ENCODE data around the gene GRIN1.
"Not testable (repeated sequence)": the region's sequence is repeated elsewhere in the genome, so short reads cannot be mapped to it uniquely, and the experiment has no call there.

Gene GRIN1

DNA sequence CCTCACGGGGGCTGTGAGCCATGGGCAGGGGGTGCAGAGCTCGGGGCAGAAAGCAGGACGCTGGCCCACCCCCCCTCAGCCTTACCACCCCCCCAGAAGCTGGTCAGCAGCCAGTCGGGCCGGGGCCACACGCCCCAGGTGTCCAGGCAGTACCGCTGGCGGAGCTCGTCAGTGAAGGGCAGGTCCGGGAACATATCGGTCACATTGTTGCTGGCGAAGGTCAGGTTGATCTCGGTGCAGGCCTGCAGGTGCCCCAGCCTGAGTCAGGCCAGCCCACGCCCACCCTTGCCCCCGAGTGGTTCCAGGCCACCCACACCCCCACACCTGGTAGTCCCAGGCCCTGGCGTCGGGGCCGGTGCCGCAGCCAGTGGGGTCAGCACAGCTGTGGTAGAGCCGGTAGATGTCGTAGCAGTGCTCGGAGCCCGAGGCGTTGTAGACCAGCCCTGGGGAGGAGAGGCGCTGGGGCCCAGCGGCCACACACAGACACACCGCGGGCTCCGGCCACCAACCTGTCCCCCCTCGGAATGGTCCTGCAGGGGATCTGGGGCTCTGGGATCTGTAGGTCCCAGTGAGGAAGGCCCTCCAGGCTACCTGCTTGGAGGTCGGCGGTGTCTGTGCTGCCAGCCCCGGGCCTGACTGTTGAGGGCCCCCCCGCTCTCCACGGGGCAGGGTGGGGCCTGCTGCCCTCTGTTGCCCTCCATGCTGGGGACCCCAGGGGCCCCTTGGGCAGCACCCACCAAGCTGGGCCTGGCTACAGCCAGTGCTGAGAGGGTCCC lies 27.0 kb upstream of the GRIN1 start:
- no peak for DNase-seq

DNA sequence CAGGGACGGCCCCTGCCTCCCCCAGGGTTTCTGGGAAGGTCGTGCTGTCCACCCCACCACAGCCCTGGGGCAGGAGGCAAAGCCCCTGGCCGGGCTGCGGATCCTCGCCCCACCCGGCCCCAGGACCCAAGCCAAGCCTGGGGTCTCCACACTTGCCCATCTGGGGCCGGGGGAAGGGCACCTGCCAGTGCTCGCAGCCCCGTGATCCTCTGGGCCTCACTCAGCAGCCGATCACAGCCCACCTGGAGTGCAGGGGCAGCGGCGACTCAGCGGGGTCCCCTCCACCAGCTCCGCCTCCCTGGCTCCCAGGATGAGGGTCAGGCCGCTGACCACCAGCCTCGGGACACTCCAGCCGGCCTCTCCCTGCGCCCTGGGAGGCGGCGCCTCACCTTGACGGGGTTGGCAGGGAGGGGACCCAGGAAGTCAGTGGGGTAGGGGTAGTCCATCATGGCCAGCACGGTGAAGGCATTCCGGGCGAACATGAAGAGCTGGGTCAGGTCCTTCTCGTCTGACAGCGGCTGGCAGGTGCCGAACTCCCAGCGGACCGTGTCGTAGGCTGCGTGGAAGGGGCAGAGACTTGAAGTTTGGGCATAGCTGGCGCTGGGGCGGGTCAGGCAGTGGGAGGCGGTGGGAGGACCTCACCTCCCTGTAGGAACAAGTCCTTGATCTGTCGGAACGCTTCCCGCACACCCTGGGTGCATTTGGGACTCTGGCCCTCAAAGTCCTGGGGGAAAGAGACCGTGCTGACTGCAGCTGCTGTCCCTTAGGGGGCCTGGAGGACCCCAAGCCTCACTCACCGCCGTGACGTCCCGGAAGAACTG lies 26.2 kb upstream of the GRIN1 start:
- no peak for DNase-seq

DNA sequence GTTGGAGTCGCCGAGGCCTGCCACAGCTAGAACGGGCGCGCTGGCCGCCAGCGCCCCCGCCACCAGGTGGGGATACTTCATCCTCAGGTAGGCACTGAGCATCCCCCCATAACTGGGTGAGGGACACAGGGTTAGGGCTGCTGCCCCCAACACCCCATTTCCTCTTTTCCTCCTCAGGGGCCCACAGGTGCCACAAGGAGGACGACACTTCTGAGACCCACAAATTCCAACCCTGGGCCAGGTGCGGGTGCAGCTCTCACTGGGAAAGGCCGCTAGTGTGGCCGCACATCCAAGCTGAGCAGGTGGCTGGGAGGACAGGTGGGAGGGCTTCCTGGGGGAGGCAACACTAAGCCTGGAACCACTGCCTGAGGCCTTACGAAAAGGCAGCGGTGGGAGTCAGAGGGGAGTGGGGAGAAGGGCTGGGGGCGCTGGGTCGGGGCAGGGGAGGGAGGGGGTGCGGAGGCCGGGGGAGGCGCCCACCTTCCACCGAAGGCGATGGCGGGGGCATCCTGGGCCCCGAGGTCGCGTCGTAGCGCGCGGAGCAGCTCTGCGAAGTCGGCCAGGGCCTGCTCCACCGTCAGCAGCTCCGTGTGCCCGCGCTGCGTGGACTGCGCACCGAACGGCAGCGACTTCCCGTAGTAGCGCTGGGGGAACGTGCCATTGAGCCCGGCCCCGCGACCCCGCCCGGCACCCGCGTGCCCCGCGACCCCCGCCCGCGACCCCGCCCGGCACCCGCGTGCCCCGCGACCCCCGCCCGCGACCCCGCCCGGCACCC lies 25.4 kb upstream of the GRIN1 start:
- DNase-seq = peak; percentile 69

DNA sequence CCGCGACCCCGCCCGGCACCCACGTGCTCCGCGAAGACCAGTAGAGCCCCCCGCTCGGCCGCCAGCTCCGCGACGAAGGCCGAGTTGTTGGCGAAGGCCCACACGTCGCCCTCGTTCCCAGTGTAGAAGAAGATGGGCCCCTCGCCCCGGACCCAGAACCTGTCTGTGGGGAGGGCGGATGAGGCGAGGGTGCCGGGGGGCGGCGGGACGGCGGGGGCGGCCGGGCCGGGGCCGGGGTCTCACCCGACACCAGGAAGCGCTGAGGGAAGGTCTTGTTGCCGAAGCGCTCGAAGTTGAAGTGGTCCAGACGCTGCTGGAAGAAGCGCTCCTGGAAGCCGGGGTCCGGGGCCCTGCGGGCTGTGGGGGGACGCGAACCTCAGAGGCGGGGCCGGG lies 24.7 kb upstream of the GRIN1 start:
- DNase-seq = no peak

DNA sequence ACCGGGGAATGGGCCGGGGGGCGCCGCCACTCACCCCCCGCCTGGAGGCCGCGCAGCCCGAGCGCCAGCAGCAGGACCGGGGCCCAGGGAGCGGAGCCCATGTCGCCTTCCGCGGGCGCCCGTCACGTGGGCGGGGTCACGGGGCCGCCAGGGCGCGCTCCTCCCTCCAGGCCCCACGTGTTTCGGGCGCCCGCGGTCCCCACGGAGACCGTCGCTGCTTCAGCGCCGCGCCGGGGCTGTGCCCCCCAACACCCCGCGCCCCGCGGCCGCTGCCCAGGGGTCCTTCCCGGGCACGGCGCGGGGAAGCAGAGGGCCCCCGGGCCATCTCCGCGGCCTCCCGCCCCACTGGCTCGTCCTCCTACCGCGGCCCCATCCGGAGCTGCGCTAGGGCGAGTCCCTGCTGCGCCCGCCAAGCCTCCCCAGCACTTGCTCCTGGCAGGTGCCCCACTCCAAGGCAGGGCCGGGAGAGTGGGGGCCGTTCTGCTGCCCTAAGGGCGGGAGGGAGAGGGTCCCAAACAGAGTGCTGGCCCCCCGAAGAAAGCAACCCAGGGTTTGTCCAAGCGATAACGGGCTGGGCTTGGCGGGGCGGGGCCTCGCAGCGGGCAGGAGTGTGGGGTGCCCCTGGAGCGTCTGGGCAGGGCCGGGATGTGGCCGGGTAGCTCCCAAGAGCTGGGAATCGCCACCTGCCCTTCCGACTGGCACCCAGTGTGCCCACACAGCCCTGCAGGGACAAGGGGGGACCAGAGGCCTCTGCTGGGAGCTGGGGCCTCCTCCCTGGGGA lies 24.2 kb upstream of the GRIN1 start, which contains the start of gene DPP7:
Gene DPP7 (minus strand): TSS at position 121 of the 781 bp plus-strand sequence. CDS start 20 bp downstream, at position 101.
- peak; percentile 87 for DNase-seq

DNA sequence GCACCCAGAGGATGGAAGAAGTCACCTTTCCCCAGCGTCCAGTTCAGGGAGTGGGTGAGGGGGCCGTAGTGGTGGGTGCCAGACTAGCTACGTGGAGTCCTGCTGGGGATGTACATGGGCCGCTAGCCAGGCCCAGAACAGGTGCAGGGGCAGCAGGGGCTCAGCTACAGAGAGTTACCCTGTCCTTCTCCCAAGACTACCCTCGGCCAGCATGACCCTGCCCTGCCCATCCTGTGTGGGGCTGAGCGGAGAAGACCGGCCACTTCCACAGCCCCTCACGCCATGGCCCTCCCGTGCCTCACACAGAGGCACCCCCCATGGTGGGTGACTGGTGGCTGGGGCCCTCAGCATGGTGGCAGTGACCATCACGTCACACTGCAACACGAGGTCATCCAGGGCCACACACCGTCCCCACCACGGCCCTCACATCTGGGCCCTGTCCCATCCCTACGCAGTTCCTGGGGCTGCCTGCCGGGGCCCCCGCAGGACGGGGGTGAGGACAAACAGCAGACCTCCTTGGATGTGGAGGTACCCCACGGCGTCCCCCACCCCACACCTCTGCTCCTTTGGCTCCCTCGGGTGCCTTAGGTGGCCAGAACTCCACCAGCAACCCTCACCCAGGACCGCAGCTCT lies 23.4 kb upstream of the GRIN1 start:
- no peak for DNase-seq

DNA sequence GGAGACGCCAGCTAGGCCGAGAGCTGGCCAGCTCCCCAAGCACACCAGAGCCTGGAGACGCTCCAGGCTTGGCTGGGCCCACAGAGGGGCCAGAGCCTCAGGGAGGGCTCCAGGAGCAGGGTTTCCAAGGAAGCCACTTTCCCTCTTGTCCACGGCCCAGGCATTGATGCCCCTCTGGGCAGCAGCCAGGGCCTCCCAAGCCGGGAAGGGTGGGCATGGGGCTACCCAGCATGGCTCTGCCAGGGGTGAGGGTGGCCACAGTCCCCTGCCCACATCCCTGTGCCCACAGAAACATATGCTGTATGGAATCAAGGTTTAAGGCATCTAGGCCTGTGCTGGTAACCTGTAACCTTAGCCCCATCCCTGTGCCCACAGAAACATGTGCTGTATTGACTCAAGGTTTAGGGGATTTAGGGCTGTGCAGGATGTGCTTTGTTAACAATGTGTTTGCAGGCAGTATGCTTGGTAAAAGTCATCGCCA lies 22.9 kb upstream of the GRIN1 start:
- no peak for DNase-seq

DNA sequence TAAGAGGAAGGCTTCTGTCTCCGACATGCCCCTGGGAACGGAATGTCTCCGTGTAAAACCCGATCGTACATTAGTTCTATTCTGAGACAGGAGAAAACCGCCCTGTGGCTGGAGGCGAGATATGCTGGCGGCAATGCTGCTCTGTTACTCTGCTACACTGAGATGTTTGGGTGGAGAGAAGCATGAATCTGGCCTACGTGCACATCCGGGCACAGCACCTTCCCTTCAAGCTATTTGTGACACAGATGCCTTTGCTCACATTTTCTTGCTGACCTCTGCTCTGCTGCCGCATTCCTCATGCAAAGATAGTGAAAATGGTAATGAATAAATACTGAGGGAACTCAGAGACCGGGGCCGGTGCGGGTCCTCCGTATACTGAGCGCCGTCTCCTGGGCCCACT lies 22.2 kb upstream of the GRIN1 start:
- no peak for DNase-seq

DNA sequence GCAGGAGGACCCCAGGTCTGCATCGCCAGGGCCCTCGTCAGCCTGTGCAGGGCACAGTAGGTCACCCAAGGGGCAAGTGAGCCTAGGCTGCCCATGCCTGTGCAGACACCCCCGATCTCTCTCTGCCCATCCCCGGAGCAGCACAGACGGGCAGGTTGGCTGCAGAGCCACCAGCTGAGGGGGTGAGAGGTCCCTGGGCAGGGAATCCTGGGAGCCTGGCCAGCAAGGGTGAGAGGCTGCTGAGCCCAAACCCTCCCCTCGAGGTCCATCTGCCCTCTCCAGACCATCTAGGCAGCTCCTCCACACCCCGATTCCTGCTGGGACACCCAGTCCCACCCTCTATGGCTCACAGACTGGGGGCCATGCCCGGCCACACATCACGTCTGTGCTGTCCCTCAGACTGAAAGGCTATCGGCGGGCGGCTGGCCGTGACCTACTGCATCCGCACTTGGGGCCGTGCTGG lies 21.7 kb upstream of the GRIN1 start:
- DNase-seq = no peak

DNA sequence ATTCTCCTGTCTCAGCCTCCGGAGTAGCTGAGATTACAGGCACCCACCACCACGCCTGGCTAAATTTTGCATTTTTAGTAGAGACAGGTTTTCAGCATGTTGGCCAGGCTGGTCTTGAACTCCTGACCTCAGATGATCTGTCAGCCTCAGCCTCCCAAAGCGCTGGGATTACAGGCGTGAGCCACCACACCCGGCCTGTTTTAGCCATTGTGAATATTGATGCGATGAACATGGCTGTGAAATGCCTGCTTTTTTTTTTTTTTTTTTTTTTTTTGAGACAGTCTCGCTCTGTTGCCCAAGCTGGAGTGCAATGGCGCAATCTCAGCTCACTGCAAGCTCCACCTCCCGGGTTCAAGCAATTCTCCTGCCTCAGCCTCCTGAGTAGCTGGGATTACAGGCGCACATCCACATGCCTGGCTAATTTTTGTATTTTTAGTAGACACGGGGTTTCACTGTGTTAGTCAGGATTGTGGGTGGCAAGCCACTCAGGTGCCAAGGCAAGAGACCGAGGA lies 20.8 kb upstream of the GRIN1 start:
- not testable (repeated sequence) for DNase-seq

DNA sequence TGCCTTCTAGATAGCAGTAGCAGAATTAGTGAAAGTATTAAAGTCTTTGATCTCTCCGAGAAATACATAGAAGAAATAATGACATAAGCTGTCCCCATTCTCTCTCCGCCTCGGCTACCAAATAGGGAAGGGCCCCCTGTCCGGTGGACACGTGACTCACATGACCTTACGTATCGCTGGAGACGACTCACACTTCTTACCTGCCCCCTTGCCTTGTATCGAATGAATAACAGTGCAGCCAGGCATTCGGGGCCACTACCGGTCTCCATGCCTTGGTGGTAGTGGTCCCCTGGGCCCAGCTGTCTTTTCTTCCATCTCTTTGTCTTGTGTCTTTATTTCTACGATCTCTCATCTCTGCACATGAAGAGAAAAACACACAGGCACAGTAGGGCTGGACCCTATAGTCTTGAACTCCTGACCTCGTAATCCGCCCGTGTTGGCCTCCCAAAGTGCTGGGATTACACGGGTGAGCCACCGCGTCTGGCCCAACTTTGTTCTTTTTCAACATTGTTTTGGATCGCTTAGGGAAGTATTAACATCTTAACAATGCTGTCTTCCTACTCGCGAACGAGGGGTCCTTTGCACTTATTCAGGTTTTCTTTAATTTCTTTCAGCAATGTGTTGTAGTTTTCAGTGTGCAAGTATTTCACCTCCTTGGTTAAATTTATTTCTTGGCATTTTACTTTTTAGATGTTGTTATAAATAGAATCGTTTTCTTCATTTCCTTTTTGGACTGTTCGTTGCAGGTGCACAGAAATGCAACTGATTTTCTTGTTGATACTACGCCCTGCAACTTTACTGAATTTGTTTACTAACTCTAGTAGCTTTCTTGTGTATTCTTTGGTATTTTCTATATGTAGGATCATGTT lies 16.8 kb upstream of the GRIN1 start:
- not testable (repeated sequence) for DNase-seq

DNA sequence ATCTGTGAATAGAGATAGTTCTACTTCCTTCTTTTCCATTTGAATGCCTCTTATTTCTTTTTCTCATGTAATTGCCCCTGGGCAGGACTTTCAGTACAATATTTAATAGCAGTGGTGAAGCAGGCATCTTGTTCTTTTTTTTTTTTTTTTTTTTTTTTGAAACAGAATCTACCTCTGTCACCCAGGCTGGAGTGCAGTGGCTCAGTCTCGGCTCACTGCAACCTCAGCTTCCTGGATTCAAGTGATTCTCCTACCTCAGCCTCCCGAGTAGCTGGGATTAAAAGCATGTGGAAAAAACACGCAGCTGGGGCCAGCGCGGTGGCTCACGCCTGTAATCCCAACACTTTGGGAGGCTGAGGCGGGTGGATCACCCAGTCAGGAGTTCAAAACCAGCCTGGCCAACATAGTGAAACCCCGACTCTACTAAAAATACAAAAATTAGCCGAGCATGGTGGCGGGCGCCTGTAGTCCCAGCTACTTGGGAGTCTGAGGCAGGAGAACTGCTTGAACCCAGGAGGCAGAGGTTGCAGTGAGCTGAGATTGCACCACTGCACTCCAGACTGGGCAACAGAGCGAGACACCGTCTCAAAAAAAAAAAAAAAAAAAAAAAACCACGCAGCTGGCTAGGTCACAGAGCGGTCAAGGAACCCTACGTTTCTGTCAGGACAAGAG lies 16.0 kb upstream of the GRIN1 start:
- not testable (repeated sequence) for DNase-seq

DNA sequence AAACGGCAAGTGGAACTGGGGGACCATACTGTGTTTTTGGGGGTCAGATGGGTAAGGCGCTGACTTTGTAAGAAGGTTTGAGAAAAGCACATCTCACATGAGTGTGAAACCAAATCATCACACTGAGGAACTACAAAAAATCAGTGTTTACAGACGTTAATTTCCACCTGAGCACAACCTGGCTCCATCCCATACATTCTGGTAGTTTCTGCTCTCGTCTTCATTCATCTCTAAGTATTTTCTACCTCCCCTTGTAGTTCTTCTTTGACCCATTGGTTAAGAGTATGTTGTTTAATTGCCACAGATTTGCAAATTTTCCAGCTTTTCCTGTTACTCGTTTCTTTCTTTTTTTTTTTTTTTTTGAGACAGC lies 15.5 kb upstream of the GRIN1 start:
- DNase-seq = no peak

DNA sequence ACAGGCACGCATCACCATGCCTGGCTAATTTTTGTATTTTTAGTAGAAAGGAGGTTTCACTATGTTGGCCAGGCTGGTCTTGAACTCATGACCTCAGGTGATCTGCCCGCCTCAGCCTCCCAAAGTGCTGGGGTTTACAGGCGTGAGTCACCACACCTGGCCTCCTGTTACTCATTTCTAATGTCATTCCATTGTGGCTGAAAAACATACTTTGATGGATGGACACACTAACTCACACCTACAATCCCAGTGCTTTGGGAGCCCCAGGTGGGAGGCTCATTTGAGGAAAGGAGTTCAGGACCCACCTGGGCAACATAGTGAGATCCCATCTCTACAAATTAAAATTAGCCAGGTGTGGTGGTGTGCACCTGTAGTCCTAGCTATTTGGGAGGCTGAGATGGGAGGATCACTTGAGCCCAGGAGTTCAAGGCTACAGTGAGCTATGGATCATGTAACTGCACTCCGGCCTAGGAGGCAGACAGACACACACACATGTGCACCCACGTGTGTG lies 14.9 kb upstream of the GRIN1 start:
- DNase-seq = not testable (repeated sequence)

DNA sequence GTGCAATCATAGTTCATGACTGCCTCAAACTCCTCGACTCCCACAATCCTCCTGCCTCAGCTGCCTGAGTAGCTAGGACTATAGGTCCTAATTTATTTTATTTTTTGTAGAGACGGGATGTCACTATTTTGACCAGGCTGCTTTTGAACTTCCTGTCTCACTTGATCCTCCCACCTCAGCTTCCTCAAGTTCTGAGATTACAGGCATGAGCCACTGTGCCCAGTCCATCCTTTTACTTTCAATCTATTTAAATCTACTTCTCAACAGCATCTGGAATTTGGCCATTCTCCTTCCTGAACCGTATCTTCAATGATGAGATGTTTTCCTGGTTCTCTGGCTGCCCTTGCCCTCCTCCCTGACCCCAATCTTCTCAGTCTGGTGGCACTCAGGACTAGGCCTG lies 12.2 kb upstream of the GRIN1 start:
- DNase-seq = no peak

DNA sequence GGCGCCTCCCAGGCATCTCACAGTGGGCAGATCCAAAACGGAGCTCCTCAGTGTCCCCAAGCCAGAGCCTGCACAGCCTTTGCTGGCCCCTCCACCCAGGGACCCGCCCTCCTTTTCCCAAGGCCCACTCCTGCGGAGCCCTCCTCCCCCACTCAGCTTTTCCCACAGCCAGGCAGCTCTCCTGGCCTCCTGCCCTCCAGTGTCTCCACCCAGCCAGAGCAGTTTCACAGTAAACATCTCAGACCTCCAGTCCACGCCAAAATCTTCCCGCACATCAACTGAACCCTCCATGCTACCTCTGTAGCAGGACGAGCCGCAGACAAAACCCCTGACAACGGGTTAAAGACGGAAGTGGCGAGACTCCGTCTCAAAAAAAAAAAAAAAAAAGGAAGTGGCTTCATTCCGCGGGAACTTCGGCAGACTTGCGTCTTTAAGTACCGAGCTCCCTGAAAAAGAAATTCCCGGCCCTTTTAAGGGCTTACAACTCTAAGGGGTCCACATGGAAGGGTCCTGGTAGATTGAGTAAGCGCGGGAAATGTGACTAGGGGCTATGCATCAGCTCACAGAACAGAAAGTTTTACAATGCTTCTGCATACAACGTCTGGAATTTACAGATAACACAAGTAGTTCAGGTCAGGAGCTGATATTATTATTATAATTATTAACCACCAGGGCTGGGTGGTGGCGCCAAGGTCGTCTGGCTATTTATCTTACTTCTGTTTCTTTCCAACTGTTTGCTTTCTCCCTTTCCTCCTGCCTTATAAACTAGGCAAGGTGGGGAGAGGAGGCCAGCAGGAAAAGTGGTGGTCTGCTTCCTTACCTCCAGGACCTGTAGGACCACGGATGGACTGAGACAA lies 11.4 kb upstream of the GRIN1 start:
- peak; percentile 56 for DNase-seq

DNA sequence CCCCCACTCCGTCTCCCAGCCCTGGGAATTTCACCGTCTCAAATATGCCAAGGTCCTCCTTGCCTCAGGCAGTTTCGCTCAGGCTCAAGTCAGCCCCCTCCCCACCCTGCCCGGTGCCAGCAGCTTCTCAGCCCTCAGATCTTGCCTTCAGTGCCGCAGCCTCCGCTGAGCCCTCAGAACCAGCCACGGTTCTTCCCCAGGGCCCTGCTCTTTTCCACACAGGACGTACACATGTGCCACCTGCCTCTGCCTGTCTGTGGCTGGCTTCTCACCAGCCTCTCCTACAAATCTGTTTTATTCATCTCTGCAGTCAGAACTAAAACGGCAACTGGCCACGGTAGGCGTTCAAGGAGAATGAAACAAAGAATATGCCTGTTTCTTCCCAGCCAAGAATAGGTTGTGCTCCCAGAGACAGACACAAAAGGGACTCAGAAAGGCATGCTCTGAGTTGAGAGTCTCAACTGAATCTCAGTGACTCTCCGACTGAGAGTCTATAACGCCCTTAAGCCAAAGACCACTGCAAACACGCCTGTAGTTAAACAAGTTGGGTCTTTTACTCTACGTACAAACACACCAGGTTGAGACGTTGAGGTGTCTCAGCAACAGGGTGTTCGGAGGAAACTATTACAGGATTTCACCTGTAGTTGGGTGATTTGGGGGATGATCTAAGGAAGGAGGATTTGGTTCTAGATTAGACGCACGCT lies 10.6 kb upstream of the GRIN1 start:
- DNase-seq = no peak

DNA sequence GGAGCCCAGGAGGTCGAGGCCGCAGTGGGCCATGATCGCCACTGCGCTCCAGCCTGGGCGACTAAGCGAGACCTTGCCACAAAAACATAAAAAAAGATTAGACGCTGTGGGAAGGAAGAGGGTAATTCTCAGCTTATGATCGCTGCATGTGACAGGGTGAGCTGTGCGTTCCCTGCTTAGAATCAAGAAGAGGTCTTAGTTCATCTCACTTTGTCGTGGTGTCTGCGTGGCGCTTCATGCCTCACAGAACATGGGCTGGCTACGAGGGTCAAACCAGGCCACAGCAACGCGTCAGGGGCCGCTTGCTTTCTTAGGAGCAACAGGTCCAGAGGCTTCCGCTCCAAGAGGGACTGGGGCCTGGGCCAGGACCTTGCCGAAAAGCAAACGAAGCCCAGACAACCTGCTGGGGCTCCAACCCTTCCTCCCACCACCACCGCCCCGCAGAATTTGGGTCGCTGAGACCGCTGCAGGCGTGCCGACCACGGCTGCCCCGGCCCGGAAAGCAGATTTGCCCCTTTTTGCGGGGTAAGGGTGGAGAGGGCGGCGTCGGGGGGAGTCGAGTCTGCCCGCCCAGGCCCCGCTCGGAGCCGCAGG lies 10.0 kb upstream of the GRIN1 start:
- DNase-seq = no peak

Data from activated CD8-positive, alpha-beta memory T cell treated with anti-CD3 and anti-CD28 coated beads, Interleukin-2, amount 50 U/mL, for 48 hours (primary cell).